HG02852 (cell line): ENCODE measurements around the gene OPCML.

Experiments
- ATAC-seq: cut with Tn5 transposase; IDR thresholded peaks from one replicate; pipeline ENCODE4 v1.9.1; 2021; ENCODE audit warnings: mild to moderate bottlenecking, moderate library complexity; ENCODE audit not compliant: unreplicated experiment

OPCML gene

DNA sequence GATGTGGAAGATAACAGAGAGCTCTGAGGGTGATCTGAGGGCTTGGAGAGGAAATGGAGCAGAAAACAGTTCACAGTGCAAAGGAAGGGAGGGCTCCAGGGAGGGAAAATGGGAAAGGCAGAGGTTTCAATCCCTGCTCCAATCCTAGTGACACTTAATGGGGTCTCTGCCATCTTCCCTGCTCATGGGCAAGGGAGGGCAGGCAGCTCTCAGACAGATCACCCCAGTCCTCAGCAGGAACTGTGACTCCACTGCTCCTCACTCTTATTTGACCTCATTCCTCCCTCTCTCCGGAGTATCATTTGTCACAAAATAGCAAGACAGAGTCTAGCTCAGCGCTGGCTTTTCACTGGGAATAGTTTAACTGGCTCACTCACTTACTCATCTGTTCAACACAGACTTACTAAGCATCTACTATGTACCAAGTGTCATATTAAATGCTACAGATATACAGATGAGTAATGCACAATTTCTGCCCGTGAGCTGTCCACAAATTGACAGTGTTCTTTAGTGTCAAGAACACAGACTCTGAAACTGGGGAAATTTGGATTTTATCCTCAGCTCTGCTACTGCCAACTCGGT lies 817.4 kb downstream of the OPCML start:
- ATAC-seq: no peak

DNA sequence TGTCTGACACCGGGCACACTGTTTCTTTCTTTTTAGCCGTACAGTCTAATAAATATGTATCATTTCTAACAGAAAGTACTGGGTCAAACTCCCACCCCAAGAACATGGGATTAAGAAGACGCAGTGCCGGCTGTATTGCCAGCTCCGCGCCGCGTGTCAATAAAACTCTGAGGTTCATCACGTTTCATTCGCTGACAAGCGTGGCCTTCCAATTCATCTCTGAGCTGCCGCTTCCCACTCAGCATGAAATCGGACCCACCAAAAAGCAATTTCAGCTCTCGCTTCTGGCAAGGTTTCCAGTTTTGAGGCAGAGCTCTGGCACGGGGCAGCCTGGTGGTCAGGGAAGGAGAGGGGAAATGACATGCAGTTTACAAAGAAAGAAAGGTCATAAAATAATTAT lies 819.8 kb downstream of the OPCML start:
- ATAC-seq: no peak

DNA sequence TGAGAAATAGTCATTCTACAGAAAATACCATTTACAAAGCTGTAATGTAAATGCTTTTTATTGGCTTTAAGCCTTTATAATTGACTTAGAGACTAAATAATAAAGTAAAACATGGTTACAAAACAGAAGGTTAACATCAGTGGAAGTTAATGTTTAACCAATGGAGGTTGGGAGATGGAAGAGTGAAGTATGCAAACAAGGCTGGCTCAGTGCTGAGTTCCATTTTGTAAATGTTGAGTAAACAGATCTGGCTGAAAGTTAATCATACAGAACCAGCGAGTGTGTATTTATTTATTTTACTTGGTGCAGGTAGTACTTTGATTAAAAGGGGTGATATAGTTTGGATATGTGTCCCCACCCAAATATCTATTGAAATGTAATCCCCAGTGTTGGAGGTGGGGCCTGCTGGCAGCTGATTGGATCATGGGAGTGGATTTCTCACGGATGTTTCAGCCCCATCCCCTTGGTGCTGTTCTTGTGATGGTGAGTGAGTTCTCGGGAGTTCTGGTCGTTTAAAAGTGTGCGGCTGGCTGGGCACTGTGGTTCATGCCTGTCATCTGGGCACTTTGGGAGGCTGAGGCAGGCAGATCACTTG lies 827.4 kb downstream of the OPCML start:
- no peak for ATAC-seq

DNA sequence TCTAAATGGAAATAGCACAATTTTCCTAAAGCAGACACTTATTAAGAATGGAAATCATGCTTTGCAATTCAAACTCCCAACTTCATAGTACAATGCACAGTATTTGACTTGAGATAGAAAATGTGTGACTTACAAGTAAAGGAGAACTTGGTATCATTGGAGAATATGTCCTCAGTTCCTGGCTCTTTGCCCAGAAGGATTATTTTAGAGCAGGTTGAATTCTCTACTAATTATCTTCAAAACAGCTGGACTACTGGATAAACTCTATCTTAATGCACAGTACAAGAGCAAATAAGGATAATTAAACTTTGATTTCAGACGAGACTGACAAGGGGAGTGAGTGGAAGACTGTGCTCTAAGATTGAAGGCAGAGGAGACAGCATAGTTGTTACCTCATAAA lies 839.4 kb downstream of the OPCML start:
- no peak for ATAC-seq

DNA sequence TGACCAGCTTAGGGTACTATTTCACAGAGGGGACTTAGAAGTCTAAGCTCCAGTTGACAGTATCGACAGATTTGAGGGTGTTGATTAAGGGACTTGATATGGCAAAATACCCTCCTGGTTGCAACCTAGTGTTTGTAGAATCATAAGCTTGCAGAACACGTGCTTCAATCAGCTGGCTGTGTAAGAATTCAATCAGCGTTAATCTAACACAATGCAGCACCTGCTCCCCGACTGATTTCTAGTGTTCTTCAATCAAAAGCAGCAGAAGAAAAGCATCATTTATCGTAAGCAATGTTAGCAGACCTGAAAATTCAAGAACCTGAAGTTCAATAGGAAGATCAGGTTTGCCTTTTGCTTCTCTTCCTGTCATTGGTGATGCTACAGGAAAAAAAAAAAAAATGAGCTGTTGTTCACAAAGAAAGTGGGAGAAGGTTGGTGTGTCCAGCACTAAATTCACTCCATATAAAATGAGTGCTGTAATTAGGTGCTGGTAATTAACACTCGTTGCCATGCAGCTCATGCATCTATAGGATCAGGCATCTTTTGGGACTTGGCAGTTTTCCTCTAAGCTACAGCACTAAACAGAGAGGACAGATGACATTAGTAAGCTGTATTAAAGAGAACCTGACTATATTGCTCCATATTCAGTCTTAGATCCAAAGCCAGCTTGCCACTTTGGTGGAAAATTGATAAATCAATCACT lies 840.3 kb downstream of the OPCML start:
- ATAC-seq: no peak

DNA sequence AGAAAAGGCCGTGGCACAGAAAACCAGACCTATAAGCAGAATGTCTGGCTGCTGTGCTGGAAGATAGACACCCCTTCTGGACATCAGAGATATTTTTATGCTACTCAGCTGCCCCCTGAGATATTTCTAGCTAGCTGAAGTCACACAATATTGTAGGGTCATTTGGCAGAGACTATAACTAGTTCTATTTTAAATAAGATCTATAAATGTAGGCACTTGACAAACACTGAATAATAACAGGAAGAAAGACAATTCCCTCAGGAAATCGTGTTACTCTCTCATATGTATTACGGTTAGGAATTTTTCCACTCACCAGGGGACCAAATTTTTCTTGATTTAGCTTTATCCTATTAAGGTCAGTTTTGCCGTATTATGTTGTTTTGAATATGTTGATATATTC lies 845.4 kb downstream of the OPCML start:
- no peak for ATAC-seq

DNA sequence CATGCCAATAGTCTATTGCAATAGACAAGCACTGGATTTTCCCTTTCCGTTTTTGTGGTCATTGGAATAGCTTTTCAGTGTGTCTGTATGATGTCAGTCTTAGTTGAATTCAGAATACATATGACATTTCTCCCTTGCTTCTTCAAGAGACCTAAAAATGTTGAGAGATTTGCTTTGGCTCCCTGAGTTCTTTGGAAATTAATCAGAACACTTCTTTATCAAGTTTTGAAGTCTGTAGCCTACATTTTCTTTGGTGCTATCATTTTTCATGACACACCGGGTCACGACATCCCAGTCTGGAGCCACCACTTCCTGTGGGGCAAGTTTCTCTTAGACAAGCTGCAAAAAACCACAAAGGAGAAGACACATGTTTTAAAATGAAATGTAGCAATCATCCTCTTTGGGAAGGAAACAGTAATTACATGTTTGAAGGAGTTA lies 847.1 kb downstream of the OPCML start:
- no peak for ATAC-seq

DNA sequence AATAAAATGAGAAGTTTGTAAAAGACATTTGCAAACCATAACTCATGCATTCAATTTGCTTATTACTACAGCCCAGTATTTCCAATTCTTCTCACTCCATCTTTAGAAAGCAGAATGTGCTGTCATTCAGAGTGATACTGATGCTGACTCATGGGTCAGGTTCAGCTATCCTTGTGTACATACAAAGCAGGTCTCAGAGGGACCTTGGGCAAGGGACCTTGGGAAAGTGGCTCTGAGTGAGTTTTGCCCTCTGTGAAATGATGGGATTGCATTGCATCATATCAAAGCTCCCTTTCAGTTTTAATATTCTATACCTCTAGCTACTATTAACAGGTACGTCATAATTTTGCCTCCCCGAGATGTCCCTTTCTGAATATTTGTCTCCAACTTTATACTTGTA lies 848.7 kb downstream of the OPCML start:
- no peak for ATAC-seq

DNA sequence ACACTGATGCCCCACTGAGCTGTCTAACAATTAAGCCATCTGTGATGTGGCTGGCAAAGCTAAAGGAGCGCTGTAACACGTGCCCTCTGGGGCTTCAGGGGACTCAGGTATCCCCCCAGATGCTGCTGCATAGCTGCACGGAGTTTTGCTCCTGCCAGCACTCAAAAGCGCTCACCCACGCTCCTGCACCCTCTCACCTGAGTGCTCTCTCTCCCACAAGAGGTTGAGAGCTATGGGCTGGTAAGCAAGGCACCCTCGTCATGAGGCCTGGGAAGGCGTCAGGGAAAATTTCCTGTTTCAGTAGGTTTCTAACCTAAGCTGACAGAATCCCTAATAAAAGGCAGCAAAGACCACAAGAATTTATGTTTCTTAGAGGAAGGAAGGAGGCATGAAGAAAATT lies 850.3 kb downstream of the OPCML start:
- ATAC-seq: no peak

DNA sequence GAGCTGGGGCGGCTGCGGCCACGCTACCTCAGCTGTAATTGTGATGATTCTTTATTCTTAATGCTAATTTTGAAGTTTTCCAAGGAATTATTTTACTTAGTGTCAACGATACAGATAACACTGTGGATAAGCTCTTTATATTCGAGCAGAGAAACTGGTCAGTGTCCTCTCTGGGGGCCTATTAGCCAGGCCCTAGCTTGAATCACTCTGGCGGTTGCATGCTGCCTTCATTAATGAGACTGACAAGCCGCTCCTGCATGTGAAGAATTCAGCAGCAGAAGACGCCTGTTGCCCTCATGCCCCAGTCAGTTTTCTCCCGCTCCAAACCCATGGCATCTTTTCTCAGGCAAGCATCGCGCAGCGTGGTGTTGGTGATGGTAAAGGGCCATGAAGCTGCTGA lies 851.7 kb downstream of the OPCML start:
- ATAC-seq: no peak

DNA sequence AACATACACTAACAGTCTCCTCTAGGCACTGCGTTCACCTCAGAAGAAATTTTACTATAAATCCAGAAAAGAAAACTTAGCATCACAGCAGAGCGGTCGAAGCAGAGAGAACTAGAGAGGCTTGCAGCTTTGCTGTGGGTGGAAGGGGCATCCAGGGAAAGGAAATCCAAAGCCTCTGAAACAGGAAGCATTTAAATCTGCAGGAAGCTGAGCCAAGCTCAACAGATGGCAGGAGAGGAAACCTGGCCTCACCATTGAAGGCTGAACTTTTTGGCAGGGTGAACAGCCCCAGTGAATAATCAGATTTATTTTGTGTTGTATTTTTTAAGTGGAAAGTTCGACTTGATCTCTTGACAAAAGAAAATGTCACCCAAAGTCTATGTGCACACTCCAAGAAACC lies 858.1 kb downstream of the OPCML start:
- ATAC-seq: no peak

DNA sequence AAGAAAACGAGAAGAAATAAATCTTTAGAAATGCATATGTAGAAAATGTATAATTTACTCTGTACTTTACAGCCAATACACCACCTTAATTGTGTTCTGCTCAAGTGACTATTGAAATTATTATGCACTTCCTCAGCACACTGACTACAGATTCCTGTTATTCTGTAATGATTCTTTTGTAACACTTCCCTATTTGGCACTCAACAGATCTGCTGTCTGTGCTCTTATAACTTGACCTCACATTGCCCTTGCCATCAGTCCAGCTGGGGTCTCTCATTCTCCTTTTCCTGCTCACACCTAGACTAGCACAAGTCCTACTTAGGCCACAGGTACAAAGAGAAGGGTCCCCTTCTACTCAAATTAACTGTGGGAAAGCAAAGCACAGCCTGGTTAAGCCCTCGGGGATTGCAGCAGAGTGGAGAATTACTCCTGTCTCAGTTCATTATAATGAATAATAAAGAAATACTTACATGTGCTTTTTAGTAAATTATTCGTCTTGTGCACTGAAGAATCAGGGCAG lies 860.4 kb downstream of the OPCML start:
- no peak for ATAC-seq

DNA sequence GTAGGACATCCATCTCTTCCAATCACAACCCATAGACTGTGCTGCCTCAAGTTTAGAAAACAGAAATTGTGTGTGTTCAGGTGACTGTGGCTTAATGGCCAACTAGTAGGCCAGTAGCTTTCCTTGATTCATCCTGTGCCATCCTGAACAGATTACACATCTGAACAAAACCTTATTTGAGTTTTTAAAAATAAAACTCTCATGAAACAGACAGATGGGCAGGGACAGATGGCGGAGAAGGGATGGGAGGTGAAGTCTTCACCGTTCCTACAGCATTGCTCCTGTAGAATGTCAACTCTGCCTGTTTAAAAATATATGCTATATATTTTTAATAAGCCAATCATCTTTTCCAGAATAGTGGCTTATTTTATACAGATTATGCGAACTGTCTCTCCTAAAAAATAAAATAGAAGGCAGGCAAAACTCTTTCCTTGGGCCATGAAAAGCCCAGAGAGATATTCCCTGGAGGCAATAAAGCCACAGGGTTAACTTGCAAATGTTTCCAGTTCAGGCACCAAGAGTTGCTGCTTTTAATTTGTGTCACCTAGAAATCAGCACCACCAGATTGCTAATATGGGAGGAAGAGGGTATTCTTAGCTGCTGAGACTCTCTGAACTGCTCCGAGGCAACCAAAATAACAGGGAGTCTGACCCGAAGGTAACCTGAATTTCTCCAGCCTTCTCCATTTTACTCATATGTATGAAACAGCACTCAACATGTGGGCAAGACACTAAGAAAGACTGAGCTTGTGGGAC lies 861.2 kb downstream of the OPCML start:
- ATAC-seq: no peak

DNA sequence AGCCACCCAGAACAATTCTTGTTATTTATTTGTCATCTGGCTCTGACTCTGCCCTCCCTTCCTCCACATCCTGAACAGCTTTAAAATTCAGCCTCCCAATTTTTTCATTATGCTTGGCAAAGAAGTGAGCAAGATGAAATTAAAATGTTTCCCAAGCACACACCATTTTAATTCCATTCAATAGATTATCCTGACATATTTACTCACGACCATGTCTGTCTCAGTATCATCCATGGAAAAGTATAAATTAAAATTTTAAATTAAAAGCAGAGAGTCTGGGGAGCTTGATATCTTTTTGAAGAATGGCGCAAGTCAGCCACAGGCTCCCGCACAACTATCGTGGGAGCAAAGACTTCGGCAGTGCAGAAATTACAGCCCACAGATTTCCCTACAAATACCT lies 862.4 kb downstream of the OPCML start:
- ATAC-seq: no peak

DNA sequence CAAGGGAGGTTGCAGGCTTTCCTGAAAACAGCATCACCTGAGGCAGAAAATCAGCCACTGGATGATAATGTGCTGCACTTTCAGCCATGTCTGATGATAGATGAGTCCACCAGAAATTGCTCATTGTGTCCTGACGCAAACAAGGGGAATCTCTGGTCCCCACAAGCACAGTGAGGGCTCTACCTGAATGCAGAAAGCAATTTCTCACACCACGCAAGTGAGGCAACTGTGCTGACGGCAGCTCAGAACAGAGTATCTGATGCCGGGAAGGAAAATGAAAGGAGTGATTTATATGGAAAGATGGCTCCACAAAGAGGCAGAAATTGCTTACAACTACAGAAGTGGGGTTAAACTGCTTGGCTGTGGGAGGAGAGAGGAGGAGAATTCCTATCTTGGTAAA lies 867.1 kb downstream of the OPCML start:
- no peak for ATAC-seq

DNA sequence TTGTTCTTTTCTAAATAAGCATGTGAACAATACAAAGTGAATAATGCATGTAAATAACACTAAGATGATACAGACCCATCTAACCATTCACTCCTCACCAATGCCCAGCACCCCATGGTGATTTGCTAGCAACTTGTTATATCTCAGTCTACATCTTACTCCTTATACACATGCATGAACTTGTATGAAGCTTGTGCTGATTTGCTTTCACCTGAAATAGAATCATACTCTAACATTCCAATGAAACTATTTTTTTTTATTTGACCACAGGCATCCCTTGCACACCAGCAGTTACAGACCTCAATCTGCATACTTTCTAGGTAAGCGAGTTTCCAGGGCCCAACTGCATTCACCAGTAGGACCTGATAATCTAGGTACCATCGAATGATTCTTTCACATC lies 873.6 kb downstream of the OPCML start:
- ATAC-seq: no peak

DNA sequence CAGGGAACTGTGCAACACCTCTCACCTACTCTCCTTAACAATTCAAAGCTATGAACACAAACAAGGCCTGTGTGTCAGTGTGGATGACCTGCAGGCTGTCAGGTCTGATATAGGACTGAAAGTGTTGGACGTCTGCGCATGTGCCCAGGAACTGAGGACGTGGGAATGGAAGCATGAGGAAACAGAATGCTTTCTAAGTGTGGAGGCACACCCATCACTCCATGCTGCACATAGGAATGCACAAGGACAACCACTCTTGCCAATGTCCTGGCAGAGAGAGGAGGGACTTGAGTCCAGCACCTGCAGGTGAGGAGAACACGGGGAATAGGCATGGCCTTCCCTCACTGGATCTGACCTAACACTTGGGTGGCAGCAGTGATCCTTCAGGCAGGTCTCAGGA lies 874.3 kb downstream of the OPCML start:
- no peak for ATAC-seq

DNA sequence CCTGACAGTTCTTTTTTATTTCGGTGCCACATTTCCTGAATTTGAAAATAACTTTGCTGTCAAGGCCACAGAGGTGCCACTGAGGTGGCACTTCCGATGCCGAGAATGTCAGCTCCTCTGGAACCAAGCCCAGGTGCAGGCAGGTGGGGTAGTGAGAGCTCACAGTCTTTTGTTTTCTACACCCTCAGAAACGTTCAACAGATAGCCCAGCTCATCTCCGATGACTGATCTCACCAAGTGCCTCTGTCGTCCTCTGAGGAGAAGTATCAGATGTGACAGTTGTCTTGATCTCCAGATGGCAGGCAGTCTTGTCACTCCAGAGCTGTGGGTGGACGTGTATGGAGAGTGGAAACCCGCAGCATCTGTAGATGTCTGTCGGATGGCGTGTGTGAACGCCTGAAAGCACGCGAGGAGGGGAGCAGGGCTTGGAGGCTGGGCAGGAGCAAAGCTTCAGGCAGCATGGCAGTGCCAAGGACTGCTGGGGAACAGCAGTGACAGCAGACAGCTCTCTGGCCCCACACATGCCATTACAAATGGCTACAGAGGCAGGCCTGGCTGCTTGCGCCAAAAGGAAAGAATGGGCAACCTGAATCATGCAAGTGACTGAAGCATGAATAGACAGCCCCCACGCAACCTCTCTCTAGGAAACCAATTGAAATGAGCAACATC lies 877.0 kb downstream of the OPCML start:
- no peak for ATAC-seq

DNA sequence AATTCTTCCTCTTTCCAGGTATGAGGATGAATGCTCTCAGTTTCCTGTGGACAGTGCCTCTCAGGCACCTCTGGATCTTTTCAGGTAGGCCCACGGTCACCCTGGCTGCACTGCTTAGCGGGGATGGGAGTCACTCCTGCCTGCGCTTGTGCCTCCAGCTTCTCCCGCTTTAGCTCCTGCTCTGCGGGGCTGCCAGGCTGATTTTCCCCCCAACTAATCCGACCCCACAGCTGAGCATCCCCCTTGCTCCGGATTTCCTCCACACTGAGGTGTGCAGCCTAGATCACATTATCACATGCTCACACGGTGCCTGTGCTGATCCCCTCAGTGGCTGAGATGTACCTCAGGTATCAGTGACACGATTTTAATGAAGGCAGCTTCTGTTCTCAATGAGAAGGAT lies 879.1 kb downstream of the OPCML start:
- ATAC-seq: no peak

DNA sequence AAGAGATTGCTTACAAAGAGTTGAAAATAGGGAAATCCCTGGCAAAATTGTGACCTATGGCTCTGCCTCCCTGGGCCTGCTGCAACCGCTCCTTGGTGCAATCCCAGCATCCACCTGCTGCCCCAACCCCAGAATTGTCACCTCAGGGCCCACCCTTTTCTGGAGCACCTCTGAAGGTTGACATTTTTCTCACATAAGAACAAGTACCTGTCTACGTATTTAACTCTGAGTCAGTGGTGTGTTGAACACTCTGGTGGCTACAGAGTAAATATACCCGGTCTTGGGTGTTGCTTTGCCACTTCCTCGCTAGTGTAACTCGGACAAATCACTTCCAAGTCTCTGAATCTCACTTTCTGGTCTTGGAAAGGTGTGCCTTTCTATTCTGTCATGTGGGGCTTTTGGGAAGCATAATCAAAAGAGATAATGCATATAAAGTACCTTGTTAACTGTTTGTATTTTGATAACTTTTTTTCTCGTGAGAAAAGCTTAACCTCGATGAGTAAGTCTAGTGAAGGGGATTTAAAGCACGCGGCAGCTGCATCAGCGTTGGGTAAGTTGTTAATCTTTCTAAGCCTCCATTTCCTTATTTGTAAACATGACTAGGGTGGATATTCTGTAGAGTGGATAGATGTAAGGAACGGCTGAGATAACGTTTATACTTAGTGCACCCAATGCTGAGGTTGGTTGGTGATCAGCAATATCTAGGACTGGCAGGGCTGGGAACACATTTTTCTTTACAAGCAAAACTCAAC lies 881.2 kb downstream of the OPCML start:
- no peak for ATAC-seq
